HuH-7 (cell line): Measurements from ENCODE around the gene CCND3.
A peak's percentile ranks its signal among the peaks of the same experiment; 100 is the strongest.
"Not testable (repeated sequence)": the region's sequence is repeated elsewhere in the genome, so short reads cannot be mapped to it uniquely, and the experiment has no call there.

Experiments
- DNase-seq: peaks from one replicate; pipeline ENCODE4 v3.0.0; 2011; ENCODE audit warnings: low spot score

CCND3 gene

GRCh38 chr6:41947581-41948220 lies 6.1 kb upstream of the CCND3 start:
- no peak for DNase-seq

GRCh38 chr6:41943456-41943855 lies 1.8 kb upstream of the CCND3 start:
- no peak for DNase-seq

GRCh38 chr6:41942882-41943281 lies 1.3 kb upstream of the CCND3 start:
- DNase-seq, result not testable (repeated sequence)

- DNase-seq, result no peak
These were observed 651 bp upstream of the CCND3 start for GRCh38 chr6:41942067-41942851.

GRCh38 chr6:41940759-41941279 lies 789 bp downstream of the CCND3 start:
- DNase-seq, result no peak

GRCh38 chr6:41939848-41940758 lies 1.5 kb downstream of the CCND3 start:
- no peak for DNase-seq

- no peak for DNase-seq
These were observed 2.3 kb downstream of the CCND3 start for GRCh38 chr6:41939176-41939847.

GRCh38 chr6:41938590-41939175 lies 2.9 kb downstream of the CCND3 start:
- DNase-seq, result no peak

GRCh38 chr6:41937861-41938574 lies 3.6 kb downstream of the CCND3 start:
- DNase-seq, result no peak

- DNase-seq, result no peak
These were observed 4.1 kb downstream of the CCND3 start for GRCh38 chr6:41937472-41937860.

GRCh38 chr6:41936073-41936837 lies 5.4 kb downstream of the CCND3 start:
- DNase-seq, result peak; percentile 78

GRCh38 chr6:41935685-41936072 lies 5.9 kb downstream of the CCND3 start:
- DNase-seq, result no peak

- no peak for DNase-seq
These were observed 6.4 kb downstream of the CCND3 start for GRCh38 chr6:41935193-41935574.

- DNase-seq, result no peak
These were observed 7.1 kb downstream of the CCND3 start for GRCh38 chr6:41934278-41935192.

GRCh38 chr6:41932378-41932777 lies 9.2 kb downstream of the CCND3 start:
- no peak for DNase-seq

GRCh38 chr6:41931792-41932191 lies 9.8 kb downstream of the CCND3 start:
- DNase-seq, result no peak

- no peak for DNase-seq
These were observed 11.7 kb downstream of the CCND3 start for GRCh38 chr6:41929924-41930323.

GRCh38 chr6:41927253-41927652 lies 14.4 kb downstream of the CCND3 start:
- no peak for DNase-seq

GRCh38 chr6:41922154-41922553 lies 19.5 kb downstream of the CCND3 start:
- no peak for DNase-seq
